Inflammatory macrophage treated with lipopolysaccharide for 4 hours (primary cell): ENCODE data around the gene DUXA.

Experiments used
- DNase-seq: peaks from one replicate; pipeline ENCODE4 v3.0.0-alpha.2; 2020

Gene DUXA

DNA sequence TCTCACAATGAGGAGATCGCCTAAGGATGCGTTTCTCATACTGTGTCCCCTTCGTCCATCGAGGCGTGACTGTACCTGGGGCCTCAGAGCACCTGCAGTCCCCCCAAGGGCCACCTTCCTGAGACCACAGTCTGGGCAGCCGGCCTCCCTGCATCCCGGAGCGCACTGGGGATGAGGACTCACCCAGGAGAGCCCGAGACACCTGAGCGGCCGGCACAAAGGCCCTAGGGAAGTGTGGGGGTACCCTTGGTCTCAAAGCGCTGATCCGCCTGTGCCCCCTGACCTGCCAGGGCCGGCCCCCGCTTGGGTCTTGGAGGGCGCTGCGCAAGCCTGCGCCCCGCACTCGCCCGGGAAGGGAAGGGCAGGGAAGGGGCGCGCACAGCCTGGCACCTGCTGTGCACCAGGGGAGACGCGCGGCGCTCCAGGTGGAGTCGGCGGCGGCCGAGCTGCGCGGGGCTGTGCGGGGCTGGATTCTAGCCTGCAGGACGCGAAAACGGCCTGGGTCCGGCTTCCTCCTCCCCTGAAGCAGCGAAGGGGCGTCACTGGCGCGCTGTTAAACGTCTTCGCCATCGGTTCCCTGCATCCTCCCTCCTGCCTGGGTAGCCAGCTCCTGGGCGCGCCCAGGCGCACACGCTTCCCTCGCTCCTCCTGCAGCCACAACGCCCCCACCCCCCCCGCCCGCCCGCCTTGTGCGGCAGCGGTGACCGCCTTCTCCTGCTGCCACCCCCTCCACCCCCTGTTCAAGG lies 61.1 kb downstream of the DUXA start:
- no peak for DNase-seq
